ENCODE data around the gene SHF.
"Not testable (repeated sequence)": the region's sequence is repeated elsewhere in the genome, so short reads cannot be mapped to it uniquely, and the experiment has no call there.

The SHF gene, protein sequence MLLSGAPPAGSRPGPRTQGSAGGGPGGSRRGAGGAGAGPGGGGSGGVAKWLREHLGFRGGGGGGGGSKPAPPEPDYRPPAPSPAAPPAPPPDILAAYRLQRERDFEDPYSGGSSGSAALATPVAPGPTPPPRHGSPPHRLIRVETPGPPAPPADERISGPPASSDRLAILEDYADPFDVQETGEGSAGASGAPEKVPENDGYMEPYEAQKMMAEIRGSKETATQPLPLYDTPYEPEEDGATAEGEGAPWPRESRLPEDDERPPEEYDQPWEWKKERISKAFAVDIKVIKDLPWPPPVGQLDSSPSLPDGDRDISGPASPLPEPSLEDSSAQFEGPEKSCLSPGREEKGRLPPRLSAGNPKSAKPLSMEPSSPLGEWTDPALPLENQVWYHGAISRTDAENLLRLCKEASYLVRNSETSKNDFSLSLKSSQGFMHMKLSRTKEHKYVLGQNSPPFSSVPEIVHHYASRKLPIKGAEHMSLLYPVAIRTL

DNA sequence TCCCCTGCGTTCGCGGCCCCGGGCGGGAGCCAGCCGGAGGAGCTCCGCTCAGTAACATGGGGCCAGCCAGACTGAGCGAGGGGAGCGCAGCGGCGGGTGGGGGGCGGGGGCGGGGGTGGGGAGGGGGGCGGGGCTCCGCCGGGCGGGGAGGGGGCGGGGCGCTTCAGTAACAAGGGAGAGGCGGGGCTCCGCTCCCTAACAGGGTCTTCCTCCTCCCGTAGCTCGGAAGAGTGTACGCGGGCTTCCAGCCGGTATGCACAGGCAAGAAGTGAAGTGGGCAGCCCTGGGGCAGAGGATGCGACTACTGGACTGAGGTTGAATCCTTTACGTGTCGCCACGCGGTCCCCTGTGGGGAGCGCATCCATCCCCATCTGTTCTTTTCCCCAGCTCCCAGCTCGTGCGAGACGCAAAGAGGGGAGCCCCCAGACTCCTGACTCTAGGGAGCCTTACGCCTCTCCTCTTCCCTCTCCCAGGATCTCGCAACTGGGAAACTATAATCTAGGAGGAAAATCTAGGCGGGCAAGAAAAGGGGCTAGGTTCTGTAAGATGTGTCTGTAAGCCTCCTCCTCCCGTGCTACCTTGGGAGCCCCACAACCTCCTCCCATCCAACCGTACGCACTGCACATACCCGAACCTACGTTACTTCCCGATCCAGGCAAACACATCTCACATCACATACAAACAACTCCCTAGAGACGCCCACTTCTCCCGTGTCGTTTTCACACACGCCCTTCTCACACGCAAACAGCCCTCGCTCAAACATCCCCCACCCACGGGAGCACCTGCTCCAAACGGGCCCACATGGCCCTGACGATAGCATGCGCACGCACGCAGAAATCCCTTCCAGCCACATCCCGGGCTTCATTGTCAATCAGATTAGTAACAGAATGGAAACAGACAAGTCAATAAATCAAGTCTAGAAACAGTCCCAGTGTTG lies at the start of gene SHF:
TSS of gene SHF (minus strand) at position 73 of the 937 bp plus-strand sequence. CDS start at position 58, 15 bp downstream.
- peak; percentile 83 for DNase-seq (ENCODE audit: low spot score)

DNA sequence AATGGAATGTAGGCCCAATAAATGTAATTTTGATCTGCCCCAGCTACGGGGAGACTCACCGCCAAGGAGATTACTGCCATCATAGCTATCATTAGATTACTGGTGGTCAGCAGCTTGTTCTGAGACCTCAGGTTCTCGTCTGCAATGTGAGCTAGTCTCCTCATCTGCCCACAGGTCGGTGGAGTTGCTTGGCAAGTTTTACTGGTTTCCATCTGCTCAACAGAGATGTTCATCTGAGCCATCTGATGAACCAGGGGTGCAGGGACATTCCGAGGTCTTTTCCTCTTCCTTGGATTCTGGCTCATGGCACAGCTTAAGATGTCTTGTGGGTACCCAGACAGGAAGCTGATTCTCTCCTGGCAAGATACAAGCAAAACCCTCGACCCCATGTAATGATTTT lies 49.0 kb upstream of the SHF start:
- DNase-seq (ENCODE audit: low spot score) = not testable (repeated sequence)

GRCh38 chr15:45234562-45235235 lies 46.9 kb upstream of the SHF start:
- DNase-seq (ENCODE audit: low spot score) = no peak

- no peak for DNase-seq (ENCODE audit: low spot score)
Observed at GRCh38 chr15:45231864-45232562, 44.2 kb upstream of the SHF start.

DNA sequence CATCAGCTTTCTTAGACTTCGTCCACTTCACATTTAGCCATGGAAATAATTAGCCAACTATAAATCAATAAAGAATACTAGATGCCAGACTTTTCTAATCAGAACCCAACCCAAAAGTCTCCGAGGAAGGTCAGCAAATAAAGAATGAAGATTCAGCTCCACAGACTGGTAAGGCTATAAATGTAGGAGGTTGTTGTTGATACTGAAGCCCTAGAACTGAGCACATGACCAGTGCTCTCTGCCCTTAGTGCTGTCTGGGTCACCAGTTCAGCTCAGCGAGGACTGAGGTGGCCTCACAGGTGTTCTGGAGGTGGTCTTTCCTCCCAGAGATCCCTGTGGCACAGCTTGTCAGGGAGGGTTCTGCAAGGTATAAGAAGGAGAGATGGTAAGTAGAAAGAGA lies 43.4 kb upstream of the SHF start:
- no peak for DNase-seq (ENCODE audit: low spot score)

DNA sequence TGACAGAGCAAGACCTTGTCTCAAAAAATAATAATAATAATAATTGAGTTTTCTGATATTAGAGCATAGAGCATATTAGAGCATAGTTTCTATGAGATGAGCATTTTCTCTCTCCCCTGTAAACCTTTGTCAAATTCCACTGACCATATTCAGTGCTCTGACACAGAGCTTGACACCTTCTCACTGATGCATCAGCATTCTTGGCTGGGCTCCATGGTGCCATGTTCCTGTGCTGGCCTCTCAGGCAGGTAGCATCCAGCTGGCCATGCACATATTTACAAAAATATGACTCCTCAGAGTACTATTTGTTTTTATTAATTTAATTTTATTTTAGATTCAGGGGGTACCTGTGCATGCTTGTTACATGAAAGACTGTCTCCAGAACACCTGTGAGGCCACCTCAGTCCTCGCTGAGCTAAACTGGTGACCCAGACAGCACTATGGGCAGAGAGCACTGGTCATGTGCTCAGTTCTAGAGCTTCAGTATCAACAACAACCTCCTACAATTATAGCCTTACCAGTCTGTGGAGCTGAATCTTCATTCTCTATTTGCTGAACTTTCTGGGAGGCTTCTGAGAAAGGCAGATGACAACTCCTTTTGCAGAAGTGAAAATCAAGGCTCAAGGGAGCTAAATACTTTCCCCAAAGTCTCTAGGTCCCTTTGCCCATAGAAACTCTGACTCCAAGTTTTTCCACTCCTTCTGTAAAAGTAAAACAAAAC lies 42.6 kb upstream of the SHF start:
- no peak for DNase-seq (ENCODE audit: low spot score)

- DNase-seq (ENCODE audit: low spot score) = no peak
Observed at GRCh38 chr15:45228931-45229330, 41.2 kb upstream of the SHF start.

DNA sequence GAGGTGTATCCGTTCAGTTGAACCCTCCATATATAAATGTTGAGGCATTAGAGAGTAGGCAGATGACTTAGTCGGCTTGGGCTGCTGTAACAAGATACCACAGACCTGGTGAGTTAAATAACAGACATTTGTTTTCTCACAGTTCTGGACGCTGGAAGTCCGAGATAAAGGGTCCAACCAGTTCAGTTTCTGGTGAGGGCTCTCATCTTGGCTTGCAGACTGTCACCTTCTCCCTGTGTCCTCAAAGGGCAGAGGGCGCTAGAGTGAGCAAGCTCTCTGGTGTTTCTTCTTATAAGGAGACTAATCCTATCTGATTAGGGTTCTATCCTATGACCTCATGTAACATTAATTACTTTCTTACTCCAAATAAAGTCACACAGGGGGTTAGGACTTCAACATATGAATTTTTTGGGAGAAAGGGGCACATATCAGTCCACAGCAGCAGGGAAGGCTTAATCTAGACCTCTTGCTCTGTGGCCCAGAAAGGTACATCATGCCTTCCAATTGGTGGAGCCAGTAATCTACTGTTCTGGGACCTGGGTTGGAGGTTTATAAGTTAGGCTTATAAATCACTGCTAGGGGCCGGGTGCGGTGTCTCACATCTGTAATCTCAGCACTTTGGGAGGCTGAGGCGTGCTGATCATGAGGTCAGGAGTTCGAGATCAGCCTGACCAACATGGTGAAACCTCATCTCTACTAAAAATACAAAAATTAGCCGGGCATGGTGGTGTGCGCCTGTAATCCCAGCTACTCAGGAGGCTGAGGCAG lies 37.9 kb upstream of the SHF start:
- DNase-seq (ENCODE audit: low spot score) = no peak

DNA sequence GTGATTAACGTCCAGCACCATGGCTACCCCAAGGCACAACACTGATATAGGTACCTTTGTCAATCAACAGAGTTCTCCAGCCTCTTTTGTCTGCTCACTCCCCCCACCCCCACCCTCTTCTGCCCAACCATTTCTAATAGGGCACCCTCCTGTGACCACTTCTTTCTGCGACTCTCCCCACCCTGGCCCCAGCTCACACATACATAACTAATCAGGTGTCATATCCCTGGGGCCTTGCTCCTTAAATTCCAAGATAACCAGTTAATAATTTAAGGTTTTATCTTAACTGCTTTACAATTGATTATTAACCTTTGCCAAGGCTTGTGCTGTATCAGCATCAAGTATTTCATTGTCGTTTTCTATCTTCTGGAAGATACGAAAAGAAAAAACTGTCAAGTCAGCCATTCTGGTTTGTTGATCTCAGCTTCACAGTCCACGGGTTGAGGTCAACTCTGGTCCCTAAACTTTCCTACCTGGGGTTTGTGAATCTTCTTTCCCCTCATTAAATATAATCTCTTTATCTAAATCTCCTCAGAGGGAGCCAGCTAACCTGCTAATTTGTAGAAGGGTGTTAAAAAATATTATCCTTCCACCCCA lies 37.0 kb upstream of the SHF start:
- no peak for DNase-seq (ENCODE audit: low spot score)

- DNase-seq (ENCODE audit: low spot score) = no peak
Observed at GRCh38 chr15:45221967-45222366, 34.2 kb upstream of the SHF start.

DNA sequence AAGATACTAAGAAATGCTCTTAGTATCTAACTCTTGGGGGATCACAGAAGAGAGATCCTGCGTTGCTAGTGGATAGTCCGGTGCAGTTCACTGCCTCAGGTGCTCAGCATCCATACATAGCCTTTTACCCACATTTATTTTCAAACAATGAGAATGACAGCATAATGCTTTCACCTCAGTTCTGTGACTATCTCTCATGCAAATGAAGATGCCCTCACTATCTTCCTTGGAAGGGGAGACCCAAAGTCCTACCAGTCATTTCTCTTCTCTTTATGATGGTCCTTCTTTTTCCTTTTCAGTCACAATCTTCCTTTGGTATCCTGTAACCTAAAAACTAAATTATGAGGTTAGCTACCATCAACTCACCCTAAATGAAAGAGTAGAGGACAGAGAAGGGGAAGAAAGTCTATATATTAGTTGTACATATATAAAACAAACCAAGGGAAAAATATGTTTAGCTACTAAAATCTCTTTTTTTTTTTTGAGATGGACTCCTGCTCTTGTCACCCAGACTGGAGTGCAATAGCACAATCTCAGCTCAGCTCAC lies 33.4 kb upstream of the SHF start:
- no peak for DNase-seq (ENCODE audit: low spot score)

DNA sequence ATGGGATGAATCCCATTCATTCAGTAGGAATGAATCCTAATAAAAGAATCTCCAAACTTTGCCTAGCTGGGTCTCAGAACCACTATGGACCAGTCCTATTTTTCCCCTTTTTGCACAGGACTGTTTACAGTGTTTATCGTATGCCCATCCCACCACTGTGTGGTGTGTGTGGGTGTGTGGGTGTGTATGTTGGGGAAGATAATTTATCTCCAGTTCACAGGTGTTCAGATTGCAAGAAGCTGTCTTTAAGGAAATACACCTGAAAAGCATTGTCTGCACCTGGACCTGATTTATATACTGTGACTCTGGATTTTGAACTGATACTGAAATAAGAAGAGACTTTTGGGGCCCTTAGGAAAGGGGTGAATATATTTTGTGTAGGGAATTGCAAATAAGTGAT lies 24.7 kb upstream of the SHF start:
- DNase-seq (ENCODE audit: low spot score) = no peak

DNA sequence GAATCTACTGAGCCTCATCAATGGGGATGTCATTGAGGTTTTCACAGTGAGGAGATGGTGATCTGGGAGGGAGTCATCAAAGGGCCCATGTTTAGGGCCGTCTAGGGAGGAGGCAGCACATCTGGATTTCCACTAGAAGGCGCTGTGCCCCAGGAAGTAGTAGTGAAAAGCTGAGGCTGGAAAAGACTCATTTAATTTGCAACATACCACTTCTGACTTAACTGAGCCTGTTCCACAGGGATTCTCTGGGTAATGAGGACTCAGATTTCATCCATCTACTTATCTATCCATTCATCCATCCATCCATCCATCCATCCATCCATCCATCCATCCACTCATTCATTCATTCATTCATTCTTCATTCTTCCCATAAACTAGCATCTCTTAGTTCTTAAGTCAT lies 17.4 kb upstream of the SHF start:
- DNase-seq (ENCODE audit: low spot score) = peak; percentile 73

- DNase-seq (ENCODE audit: low spot score) = no peak
Observed at GRCh38 chr15:45203182-45203581, 15.4 kb upstream of the SHF start.

DNA sequence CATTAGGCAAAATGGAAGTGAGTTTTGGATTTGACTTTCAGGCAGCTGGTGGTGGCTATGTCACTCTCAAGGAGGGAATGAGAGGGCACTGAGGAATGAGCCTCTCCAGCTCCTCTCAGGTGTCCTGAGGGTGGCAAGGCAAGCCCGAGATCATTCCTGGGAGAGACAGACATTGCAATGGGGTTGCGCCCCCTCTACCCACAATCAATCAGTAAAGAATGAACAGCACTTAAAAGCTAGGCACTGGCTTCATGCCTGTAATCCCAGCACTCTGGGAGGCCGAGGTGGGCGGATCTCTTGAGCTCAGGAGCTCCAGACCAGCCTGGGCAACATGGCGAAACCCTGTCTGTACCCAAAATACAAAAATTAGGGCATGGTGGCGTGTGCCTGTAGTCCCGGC lies 14.1 kb upstream of the SHF start:
- no peak for DNase-seq (ENCODE audit: low spot score)

- no peak for DNase-seq (ENCODE audit: low spot score)
Observed at GRCh38 chr15:45201557-45201859, 13.7 kb upstream of the SHF start.

GRCh38 chr15:45200799-45201556 lies 13.2 kb upstream of the SHF start:
- DNase-seq (ENCODE audit: low spot score) = peak; percentile 92

DNA sequence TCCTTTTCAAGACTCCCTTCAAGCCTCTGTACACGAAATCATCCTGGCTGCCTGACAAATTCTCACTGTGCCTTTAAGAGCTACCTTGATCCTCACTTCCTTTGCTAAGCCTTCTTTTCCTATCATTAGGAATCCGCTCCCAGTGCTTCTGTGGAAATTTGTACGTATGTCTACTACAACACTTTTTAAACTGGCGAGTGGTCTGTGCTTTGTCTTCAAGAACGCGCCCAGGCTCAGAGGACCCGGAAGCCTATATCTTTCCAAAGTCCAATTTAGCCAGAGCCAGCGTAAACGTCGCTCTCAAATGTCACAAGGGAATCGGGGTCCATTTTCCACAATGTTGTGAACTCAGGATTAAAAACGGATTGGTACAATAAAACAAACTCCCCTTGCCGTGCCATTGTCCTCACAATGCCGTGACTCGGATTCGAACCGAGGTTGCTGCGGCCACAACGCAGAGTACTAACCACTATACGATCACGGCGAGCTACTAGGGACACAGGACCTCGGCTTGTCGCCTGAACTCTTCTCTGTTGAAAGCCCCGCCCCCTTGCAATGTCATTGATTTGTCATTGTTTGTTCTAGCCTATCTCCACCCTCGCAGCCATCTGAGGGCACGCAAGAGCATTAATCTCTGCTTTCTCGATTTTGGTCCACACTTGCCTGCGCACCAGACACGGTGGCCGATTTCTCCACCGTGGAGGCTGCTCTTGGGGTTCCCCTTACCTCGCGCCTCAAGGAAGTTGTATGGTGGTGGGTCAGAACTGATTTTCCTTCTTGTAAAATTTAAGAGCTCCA lies 12.4 kb upstream of the SHF start:
- DNase-seq (ENCODE audit: low spot score) = peak; percentile 98

All from ecto neural progenitor cell (in vitro differentiated cells).